Activated T-cell treated with anti-CD3 and anti-CD28 coated beads for 48 hours (primary cell): ENCODE data around the gene CEP41.
"Not testable (repeated sequence)": the region's sequence is repeated elsewhere in the genome, so short reads cannot be mapped to it uniquely, and the experiment has no call there.

Experiments
- DNase-seq: peaks from one replicate; pipeline ENCODE4 v3.0.0-alpha.2; 2020; ENCODE audit warnings: low read depth

Gene CEP41

DNA sequence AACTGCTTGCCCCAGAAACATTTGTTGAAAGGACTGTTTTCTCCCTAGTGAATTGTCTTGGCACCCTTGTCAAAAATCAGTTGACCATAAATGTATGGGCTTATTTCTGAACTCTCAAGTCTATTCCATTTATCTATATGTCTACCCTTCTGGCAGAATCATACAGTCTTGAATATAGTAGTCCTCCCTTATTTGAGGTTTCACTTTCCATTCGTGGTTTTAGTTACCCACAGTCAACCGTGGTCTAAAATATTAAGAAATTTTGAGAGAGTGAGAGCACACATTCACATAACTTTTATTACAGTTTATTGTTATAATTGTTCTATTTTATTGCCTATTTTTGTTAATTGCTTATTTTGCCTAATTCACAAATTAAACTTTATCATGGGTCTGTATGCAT is 17.4 kb upstream of the CEP41 start:
- DNase-seq: no peak

DNA sequence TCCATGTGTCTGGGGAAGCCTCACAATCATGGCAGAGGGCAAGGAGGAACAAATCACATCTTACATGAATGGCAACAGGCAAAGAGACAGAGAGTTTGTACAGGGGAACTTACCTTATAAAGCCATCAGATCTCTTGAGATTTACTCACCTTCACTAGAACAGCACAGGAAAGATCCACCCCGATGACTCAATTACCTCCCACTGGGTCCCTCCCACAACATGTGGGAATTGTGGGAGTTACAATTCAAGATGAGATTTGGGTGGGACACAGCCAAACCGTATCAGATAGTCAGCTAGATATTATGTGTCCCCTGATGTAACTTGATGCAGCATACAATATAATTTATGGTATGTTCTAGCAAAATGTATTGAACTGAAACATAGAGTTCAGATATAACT is 14.1 kb upstream of the CEP41 start:
- no peak for DNase-seq

DNA sequence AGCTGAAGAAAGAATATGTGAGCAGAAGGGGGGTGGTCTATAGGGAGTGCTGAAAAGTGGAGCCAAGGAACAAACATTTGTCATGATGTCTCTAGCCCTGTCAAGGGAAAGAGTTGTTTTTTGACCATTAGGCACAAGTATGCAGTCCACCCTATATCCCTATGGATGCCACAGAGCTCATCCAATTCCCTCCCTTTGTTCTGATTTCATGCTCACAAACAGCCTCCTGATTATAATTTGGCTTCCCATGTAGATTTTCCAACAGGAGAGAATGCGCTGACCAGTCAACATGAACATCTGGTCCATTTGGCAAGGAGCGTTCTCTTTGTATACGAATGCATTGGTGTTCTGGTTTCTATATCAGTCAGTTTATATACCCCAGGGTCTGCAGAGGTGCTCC is 12.1 kb upstream of the CEP41 start:
- no peak for DNase-seq

DNA sequence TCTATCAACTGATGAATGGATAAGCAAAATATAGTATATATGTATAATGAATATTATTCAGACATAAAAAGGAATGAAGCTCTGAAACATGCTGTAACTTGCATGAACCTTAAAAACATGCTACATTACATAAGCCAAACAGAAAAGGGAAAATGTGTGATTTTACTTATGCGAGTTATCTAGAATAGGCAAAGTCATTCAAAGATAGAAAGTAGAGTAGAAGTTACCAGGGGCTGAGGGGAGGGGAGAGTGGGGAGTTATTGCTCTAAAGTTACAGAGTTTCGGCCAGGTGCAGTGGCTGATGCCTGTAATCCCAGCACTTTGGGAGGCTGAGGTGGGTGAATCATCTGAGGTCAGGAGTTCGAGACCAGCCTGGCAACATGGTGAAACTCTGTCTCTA is 10.5 kb upstream of the CEP41 start:
- not testable (repeated sequence) for DNase-seq

DNA sequence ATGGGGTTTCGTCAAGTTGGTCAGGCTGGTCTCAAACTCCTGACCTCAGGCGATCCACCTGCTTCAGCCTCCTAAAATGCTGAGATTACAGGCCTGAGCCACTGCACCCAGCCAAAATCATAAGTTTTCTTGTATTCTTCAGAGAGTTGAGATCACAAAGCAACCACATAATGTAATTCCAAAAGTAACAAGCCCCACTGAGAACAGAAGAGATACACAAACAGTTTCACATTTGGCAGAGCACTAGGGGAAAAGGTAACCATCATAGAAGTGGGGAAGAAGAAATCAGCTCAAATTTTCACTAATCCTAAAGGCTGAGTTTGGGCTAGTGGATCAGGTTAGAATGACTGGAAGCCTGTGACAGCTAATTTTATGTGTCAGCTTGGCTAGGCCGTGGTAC is 5.4 kb upstream of the CEP41 start:
- no peak for DNase-seq

DNA sequence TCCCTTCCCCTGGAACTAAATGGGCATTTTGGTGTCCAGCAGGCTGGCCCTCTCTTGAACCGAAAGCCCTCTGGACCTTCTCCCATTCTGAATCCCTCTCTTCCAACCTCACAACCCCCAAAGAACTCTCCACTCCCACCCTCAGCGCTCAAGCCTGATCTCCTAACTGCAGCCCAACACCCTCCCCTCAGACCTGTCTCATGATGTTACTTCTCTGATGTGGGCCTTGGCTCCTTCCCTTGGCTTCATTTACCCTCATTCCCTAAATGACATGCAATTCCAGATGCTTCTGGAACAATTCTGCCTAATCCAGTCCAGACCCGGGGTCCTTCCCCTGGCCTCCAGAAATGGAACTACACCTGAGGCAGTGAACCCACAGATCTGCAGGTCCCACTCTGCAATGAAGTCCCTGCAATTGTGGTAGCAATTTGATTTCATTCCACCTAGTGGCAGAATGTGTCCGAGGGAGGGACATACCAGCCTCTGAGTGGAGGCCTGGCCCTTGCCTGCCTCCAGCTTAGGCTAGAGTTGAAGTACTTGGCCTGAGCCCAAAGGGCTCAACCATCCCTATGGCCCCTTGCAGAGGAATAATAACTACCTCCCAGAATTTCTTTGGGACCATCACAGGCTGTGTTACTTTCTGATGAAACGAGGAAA is 4.1 kb upstream of the CEP41 start:
- no peak for DNase-seq

DNA sequence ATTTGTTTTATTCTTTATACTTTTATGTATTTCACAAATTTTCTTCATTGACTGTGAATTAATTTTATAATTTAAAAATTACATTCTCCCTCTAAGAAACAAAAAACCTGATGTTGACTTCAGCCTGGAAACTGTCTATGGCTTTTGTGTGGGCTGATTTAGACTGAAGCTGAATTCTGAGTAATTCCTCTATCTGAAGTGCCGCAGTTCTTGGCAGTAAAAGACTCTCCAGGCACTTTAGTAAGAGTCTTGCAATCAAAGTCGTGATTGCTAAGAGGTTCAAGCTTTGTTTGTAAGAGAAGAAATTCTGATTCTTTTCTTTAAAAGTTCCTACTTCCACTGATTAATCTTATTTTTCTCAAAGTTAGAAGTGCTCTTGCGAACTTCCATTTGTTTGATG is 3.4 kb upstream of the CEP41 start:
- no peak for DNase-seq

DNA sequence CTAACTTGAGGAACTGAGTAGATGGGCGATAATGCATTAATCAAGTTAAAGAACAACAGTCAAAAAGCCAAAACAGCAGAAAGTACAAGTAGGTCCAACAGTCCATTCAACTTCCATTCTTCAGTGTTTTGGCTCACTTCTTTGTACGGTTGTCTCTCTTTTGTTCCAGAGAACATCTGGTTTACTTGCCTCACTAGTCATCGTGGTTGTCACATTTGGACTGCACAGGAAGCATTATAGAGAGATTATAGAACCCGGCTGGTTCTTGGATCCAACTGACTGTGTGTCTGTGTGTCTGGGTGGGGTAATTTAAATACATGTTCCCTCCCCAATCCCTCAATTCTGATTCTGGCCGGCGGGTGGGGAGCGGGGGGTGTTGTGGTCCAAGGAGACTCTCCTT is 1.8 kb upstream of the CEP41 start:
- no peak for DNase-seq

DNA sequence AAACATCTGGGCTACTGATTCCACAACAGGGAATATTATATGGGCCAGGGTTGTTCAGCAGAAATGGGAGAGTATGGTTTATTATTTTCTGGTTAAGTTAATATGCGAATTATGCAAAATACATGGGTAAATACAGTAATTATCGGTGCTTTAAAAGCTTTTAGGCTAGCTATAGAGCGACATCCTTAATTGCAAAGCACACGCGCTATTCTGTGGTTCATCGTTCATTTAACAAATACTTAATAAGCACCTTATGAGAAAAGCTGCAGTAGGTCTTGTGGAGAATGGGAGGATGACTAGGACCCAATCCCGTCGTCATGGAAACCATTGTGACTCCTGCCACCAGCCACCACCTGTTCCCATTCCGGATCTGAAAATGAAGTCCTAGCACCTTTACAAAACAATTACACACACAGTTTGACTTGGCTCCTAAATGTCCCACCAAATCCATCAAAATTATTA is 623 bp upstream of the CEP41 start:
- no peak for DNase-seq

DNA sequence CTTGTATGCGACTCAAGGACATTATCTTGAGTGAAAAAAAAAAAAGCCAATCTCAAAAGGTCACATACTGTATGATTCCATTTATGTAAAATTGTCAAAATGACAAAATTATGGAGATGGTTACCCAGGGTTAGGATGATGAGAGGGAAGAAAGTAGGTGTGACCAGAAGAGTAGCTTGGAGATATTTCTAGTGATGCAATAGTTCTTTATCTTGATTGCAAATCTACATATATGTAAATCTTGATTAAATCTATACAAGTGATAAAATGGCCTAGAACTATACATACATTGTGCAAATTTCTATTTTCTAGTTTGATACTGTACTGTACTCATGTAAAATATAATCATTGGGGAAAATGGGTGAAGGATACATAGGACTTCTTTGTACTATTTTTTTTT is 4.6 kb downstream of the CEP41 start:
- no peak for DNase-seq

DNA sequence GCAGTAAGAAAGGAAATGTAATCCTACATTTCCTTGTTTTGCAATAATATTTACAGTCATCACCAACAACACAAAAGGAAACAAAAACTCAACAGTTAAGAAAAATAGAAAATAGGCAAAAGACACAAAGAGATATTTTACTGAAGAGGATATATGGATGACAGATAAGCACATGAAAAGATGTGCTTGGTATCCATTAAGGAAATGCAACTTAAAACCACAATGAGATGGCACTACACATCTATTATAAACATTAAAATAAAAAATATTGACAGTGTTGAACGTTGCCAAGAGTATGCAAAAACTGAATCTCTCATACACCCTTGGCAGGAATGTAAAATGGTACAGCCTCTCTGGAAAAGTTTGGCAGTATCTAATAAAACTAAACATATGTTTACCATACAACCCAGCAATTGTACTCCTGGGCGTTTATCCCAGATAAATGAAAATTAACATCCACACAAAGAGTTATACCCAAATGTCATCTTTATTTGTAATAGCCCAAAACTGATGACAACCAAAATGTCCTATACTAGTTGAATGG is 5.4 kb downstream of the CEP41 start:
- no peak for DNase-seq

DNA sequence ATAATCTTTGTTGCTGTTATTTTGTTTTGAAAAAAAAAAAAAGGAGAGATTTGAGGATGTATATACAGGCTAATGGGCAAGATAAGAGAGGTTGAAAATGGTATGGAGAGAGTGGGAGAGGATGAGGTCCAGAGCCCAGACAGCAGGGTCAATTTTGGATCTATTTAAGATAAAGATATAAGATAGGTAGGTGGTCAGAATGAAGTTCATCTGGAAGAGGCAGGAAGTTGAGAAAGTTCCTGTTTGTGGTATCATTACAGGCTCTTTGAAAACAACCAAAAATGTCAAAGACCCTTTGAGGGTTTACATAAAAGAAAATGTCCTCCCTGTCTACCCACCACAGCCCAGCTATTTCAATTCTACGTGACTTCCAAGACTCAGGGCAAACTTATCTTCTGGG is 7.5 kb downstream of the CEP41 start:
- no peak for DNase-seq

DNA sequence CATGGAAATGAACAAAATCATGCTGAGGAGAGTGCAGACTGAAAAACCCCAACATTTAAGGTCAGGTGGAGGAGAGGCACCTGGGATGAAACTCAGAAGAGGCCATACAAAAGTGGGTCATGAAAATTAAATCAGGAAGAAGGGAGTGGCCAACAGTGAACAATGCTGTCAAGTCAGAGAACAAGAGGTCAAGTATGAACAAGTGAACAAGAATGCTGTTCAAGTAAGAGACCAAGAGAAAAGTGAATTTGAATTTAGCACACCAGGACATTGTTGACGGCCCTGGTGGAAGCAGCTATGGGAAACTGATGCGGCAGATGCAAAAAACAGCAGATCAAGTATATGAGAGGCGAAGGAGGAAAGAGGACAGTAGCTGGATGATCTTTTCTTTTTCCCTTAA is 7.9 kb downstream of the CEP41 start:
- DNase-seq: no peak

DNA sequence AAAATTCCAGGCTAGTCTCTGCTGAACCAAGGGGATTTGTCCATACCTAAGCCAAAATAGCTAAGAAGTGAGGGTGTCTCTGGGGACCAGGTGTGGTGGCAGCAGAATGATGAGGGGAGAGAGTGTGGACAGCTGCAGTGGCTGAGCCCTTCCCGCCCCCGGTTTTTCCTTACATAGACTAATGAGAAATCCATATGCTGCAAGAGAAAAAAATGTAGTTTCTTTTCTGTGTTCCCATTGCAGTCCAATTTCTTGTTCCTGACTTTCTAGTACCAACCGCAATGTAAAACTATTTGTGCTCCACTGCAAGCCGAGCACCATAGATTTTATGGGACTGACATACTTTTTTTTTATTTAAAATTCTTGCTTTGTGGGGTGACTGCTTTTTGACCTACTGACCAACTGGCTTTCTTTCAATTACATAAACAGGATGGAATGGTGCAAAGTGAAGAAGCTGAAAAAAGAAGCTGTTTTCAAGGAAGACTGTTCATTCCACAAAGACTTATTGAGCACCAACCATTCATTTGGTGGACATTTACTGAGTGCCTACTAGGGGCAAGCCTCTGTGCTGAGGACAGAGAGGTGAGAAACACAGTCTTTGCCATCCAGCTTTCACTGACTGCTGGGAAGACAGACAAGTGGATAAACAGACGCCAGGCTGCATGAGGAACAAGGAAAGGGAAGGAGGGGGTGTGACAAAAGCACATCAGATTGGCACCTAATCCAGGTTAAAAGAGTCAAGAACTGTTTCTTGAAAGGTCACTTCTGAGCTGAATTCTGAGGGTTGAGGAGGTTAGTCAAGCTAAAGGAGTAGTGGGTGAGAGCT is 9.8 kb downstream of the CEP41 start:
- no peak for DNase-seq

DNA sequence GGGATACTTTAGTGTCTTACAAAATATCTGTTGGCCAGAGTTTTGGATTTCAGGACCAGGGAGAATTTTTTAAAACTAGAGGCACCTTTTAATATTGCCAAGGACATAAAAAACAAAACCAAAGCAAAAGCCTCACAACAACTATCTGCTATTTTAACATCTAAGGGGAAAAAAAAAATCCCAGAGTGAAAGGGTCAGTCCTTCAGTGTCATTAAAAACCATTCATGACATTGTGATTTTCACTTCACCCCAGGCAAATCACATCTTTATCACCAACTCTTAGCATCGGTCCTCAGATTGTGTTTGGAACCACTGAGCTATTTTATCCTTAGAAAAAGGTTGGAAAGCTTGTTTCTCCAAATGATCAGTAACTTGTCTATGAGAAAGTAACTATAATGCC is 10.7 kb downstream of the CEP41 start:
- no peak for DNase-seq

DNA sequence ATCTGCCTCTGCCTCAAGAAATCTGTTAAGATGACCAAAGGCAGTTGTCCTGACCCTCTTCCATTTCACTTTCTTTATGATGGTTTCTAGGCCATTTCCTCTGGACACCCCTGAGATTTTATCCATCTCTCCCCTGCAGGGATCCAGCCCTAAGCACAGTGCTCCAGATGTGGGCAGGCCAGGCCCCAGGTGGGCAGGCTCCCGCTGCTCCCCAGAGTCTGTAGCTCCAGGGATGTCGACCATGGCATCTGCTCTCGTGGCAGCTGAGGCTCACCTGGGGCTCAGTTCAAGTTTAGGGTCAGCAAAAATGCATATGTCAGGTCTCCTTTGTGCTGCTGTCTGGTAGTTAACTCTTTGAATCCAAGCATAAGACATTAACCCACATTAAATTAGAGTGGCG is 11.8 kb downstream of the CEP41 start:
- DNase-seq: no peak

DNA sequence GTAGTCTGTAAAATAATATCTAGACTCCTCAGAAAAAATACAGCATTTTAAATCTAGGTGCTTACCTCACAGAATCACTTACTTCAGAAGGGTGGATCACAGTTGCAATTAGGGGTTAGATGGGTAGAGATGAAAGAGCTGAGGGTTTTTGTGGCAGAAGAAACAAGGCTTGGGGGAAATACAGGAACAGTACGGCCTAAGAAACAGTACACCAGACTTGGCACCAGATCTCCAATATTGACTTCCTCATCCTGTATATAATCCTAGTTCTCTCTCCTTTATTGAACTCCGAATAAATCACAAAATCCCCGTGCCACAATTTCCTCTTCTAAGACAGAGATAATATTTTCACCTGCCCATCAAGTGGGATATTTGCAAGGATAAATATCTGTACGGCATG is 14.3 kb downstream of the CEP41 start:
- DNase-seq: no peak

DNA sequence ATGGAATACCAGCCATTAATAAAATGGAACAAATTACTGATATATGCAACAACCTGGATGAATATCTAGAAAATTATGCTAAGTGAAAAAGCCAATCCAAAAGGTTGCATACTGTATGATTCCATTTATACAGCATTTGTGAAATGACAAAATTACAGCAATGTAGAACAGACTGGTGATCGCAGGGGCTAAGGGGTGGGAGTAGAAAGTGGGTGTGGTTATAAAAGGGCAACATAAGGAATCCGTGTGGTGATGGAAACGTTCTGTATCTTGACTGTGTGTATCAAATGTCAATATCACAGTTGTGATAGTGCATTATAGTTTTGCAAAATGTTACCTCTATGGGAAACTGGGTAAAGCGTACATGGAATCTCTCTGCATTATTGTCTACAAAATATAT is 15.0 kb downstream of the CEP41 start:
- no peak for DNase-seq

DNA sequence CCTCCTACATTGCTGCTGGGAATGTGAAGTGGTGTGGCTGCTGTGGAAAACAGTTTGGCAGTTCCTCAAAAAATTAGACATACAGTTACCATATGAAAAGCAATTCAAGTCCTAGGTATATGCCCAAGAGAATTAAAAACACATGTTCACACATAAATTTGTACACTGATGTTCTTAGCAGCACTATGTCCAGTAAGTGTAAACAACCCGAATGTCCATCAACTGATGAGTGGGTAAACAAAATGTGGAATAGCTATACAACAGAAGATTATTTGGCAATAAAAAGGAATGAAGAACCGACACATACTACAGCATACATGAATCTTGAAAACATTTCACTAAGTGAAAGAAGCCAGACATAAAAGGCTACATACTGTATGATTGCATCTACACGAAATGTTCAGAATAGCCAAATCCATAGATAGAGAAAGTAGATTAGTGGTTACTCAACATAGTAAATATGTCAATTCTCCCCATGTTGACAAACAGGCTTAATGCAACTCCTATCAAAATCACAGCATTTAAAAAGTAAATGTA is 17.2 kb downstream of the CEP41 start:
- no peak for DNase-seq

DNA sequence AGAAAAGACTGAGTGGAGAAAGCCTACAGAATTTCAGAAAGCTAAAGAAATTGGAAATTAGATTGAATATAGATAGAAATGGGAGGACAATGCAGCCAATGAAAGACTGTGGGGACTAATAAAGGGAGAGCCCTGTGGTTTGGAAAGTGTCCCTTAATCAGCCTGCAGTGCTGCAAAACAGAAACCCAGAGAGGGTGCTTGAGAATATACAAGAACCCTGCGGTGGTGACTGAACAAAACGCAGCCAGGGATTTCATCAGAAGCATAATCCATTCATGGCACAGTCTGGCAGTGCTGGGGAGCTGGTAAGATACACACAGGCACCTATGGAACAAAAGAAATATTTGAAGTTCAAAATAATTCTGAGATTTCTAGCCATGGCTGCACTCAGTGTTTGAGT is 19.1 kb downstream of the CEP41 start:
- no peak for DNase-seq

DNA sequence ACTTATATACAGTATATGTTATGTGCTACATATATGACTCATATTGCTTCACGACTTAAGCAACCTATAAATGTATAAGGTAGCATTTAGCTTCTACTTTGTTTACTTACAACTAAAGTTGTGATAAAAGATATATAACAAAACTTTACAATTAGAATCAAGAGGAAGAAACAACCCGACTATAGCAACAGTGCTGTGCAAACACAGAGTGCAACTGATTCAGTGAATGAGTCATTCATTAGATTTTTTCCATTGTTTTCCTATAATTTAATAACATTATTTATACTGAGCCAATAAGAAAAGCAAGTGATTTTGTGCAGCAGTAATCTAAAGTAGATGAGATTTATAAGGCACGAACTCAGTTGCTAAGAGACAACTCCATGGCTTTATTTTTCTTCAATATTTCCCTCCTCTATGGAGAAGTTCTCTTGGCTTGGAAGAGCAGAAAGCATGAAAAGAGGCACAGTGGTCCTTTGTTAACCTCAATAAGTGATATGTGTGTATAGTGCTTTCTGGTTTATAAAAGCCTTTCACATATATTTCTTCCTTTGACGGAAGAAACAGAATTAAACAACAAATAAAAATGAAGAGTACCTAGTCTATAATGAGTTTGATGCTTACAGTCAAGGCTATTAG is 19.8 kb downstream of the CEP41 start:
- no peak for DNase-seq

DNA sequence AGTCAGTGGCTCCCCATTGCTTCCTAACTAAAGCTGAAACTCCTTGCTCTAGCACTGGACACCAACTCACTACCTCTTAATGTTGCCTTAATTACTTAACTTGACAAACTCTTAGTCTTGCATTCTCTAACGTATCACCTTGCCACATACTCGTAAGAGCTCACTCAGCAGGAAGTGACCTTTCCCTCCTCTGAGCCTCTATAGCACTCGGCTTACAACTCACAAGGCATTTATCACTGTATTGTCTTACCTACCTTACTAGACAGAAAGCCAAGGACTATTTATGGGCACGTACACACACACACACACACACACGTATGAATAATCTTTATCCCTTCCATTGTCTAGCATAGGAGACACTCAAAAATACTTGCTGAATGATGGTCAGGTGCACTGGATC is 21.2 kb downstream of the CEP41 start:
- DNase-seq: no peak

DNA sequence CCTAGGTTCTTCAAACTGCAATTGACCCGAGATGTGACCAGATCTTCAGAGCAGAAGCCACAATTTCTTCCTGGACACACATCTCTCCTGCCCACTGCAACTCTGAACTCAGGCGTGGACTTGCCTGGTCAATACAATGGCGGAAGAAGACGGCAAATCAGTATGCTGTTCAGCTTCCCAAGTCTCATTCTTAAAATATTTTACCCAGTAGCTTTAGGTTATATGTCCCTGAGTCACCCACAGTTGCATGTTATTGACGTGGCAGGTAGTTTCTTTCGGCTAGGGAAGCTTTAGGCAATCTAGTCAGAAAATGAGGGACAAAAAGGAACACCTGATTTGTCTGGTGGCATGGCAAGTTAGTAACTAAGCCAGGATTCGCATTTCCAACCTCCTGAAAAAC is 22.5 kb downstream of the CEP41 start:
- DNase-seq: no peak
